Astrocyte (in vitro differentiated cells and primary cell): Measurements from ENCODE around the gene MAGEB1. TPM values are rescaled to one million over a fixed set of nuclear protein-coding genes. Genes with fewer than 3 reads are reported as not detected.

ENCODE experiments used
- DNase-seq: peaks from one replicate; pipeline ENCODE4 v3.0.0-alpha.2; 2010; ENCODE audit warnings: low read depth
- FAIRE-seq: peaks from 2 replicates; lab custom pipeline; 2011; peaks lifted over from hg19 to GRCh38; lab: Jason Lieb, UNC
- H2AFZ ChIP-seq: 2 replicates; pipeline ENCODE4 v1.6.0; 2012; ENCODE audit warnings: low read depth, low read length, inconsistent platforms
- H3K27ac ChIP-seq: 2 replicates; pipeline ENCODE4 v1.5.1; 2011; ENCODE audit warnings: low read depth, low read length, inconsistent platforms
- H3K27me3 ChIP-seq: 2 replicates; pipeline ENCODE4 v1.6.0; 2011; ENCODE audit warnings: low read length, inconsistent platforms; ENCODE audit not compliant: insufficient read depth
- H3K36me3 ChIP-seq: 2 replicates; pipeline ENCODE4 v1.5.1; 2011; ENCODE audit warnings: low read length, inconsistent platforms; ENCODE audit not compliant: insufficient read depth
- H3K4me1 ChIP-seq: 2 replicates; pipeline ENCODE4 v1.5.1; 2011; ENCODE audit warnings: low read length, inconsistent platforms; ENCODE audit not compliant: insufficient read depth
- H3K4me2 ChIP-seq: 2 replicates; pipeline ENCODE4 v1.6.0; 2012; ENCODE audit warnings: low read length, inconsistent platforms
- H3K4me3 ChIP-seq: 2 replicates; pipeline ENCODE4 v1.5.1; 2011; ENCODE audit warnings: low read depth, mild to moderate bottlenecking, low read length, inconsistent platforms; ENCODE audit not compliant: insufficient read depth
- H3K79me2 ChIP-seq: 2 replicates; pipeline ENCODE4 v1.6.0; 2012; ENCODE audit warnings: mild to moderate bottlenecking, low read length, inconsistent platforms; ENCODE audit not compliant: insufficient read depth
- H3K9ac ChIP-seq: 2 replicates; pipeline ENCODE4 v1.6.0; 2012; ENCODE audit warnings: mild to moderate bottlenecking, low read length, inconsistent platforms
- H3K9me3 ChIP-seq: 2 replicates; pipeline ENCODE4 v1.5.1; 2012; ENCODE audit warnings: low read depth, mild to moderate bottlenecking, low read length, inconsistent platforms; ENCODE audit not compliant: insufficient read depth
- H4K20me1 ChIP-seq: 2 replicates; pipeline ENCODE4 v1.6.0; 2012; ENCODE audit warnings: low read length, inconsistent platforms; ENCODE audit not compliant: insufficient read depth
- H3K27ac Mint-ChIP-seq: one replicate; pipeline ENCODE4 v1.8.0; 2021; ENCODE audit warnings: mild to moderate bottlenecking, mixed read lengths; ENCODE audit not compliant: unreplicated experiment
- H3K27me3 Mint-ChIP-seq: one replicate; pipeline ENCODE4 v1.8.0; 2021; ENCODE audit warnings: low read depth, mixed read lengths; ENCODE audit not compliant: unreplicated experiment
- H3K36me3 Mint-ChIP-seq: one replicate; pipeline ENCODE4 v1.8.0; 2021; ENCODE audit warnings: low read depth, mixed read lengths; ENCODE audit not compliant: unreplicated experiment
- H3K4me1 Mint-ChIP-seq: one replicate; pipeline ENCODE4 v1.8.0; 2021; ENCODE audit warnings: low read depth, mixed read lengths; ENCODE audit not compliant: unreplicated experiment
- H3K4me3 Mint-ChIP-seq: one replicate; pipeline ENCODE4 v1.8.0; 2021; ENCODE audit warnings: mild to moderate bottlenecking, moderate library complexity, mixed read lengths; ENCODE audit not compliant: unreplicated experiment
- H3K9me3 Mint-ChIP-seq: one replicate; pipeline ENCODE4 v1.8.0; 2021; ENCODE audit warnings: mild to moderate bottlenecking, mixed read lengths; ENCODE audit not compliant: unreplicated experiment
- CTCF ChIP-seq: IDR thresholded peaks from 2 replicates; pipeline ENCODE4 v1.5.1; 2011; ENCODE audit warnings: low read depth, mild to moderate bottlenecking, inconsistent platforms, low read length, moderate library complexity; ENCODE audit not compliant: insufficient read depth
- EZH2 ChIP-seq: IDR thresholded peaks from 2 replicates; pipeline ENCODE4 v1.6.1; 2012; ENCODE audit warnings: mild to moderate bottlenecking, low read length, inconsistent platforms; ENCODE audit not compliant: insufficient read depth
- total RNA-seq: library from RNA; stranded (reverse); gene quantifications from 2 replicates; pipeline ENCODE4 v1.2.1, GENCODE V29; 2021

The MAGEB1 gene
- total RNA-seq, 1 donor from 2014 or later = not detected

DNA sequence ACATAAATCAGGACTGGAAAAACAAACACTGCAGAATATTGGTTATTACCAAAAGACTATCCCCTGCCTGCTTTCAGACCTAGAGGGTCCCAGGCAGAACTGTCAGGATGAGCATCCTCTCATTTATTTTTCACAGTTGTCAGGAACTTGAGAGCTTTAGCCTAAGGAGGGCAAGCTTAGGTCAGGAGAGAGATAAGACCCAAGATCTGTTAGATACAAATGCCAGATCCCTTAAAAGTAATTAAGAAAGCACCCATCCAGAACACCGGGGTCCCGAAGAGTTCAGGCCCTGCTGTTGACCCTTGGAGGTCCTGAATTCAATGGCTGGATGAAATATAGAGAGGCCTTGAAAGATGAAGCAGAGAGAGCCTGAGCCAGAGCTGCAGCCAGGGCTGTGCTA is 22.4 kb upstream of the MAGEB1 start:
- no peaks in the 10 kb centered on the region for H3K79me2 ChIP-seq
- no peaks in the 10 kb centered on the region for H4K20me1 ChIP-seq
- no peaks in the 10 kb centered on the region for H3K27me3 ChIP-seq
- H3K36me3 ChIP-seq = no peaks in the 10 kb centered on the region
- no peak for FAIRE-seq
- Mint-ChIP-seq H3K4me1 (no peaks in the 10 kb centered on the region), H3K27ac (no peak overlapping the region), H3K36me3 (no peaks in the 10 kb centered on the region), H3K4me3 (no peak overlapping the region), H3K27me3 (no peaks in the 10 kb centered on the region), H3K9me3 (no peaks in the 10 kb centered on the region)
- H3K4me1 ChIP-seq = no peaks in the 10 kb centered on the region
- no peak overlapping the region for H3K27ac ChIP-seq
- no peak overlapping the region for H3K9ac ChIP-seq
- TF ChIP-seq EZH2 (no peak), CTCF (no peak)
- H3K4me2 ChIP-seq = no peak overlapping the region
- no peak overlapping the region for H3K4me3 ChIP-seq
- no peaks in the 10 kb centered on the region for H3K9me3 ChIP-seq
- no peak for DNase-seq
- H2AFZ ChIP-seq = no peak overlapping the region

DNA sequence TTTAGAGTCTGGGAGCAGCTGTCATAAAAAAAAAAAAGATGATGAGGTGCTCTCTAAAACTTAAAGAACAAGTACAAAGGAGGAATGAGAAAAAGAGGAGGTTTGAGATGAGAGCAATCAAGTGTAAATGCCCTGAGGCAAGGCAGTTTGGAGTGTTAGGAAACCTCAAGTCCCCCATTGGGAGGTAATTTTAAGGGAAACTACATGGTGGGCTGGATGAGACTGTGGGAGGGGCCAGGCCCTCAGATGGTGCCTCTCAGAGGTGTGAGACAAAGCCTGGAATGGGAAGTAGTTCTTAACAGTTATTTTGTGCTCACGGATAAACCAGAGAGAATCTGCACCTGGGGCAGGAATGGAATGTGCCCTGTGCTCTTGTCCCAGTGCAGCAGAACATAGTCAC is 18.4 kb upstream of the MAGEB1 start:
- H3K36me3 ChIP-seq = no peaks in the 10 kb centered on the region
- TF ChIP-seq EZH2 (no peak), CTCF (no peak)
- H3K4me1 Mint-ChIP-seq = no peaks in the 10 kb centered on the region
- FAIRE-seq = no peak
- no peaks in the 10 kb centered on the region for H3K27me3 Mint-ChIP-seq
- no peak overlapping the region for H3K27ac Mint-ChIP-seq
- DNase-seq = no peak
- H3K27ac ChIP-seq = no peak overlapping the region
- H4K20me1 ChIP-seq = no peaks in the 10 kb centered on the region
- H3K36me3 Mint-ChIP-seq = no peaks in the 10 kb centered on the region
- no peaks in the 10 kb centered on the region for H3K79me2 ChIP-seq
- H3K9me3 Mint-ChIP-seq = no peaks in the 10 kb centered on the region
- H3K4me2 ChIP-seq = no peak overlapping the region
- no peaks in the 10 kb centered on the region for H3K4me1 ChIP-seq
- H2AFZ ChIP-seq = no peak overlapping the region
- H3K4me3 Mint-ChIP-seq = no peak overlapping the region
- no peaks in the 10 kb centered on the region for H3K9me3 ChIP-seq
- no peaks in the 10 kb centered on the region for H3K27me3 ChIP-seq
- no peak overlapping the region for H3K9ac ChIP-seq
- H3K4me3 ChIP-seq = no peak overlapping the region

GRCh38 chrX:30230395-30230794 is 16.6 kb upstream of the MAGEB1 start, which contains the start of gene MAGEB3:
MAGEB3 (plus strand) TSS chrX:30230657; CDS start chrX:30235925, 5,268 bp downstream.
- FAIRE-seq (no peak), DNase-seq (no peak)
- no peaks in the 10 kb centered on the region for H3K79me2 ChIP-seq
- Mint-ChIP-seq H3K36me3 (no peaks in the 10 kb centered on the region), H3K4me1 (no peaks in the 10 kb centered on the region), H3K27me3 (no peaks in the 10 kb centered on the region), H3K27ac (no peak within 1 kb of the TSS), H3K9me3 (no peaks in the 10 kb centered on the region), H3K4me3 (no peak within 1 kb of the TSS)
- H3K9ac ChIP-seq = no peak within 1 kb of the TSS
- H3K27ac ChIP-seq = no peak within 1 kb of the TSS
- H2AFZ ChIP-seq = no peak within 1 kb of the TSS
- H3K36me3 ChIP-seq = no peaks in the 10 kb centered on the region
- H4K20me1 ChIP-seq = no peaks in the 10 kb centered on the region
- no peaks in the 10 kb centered on the region for H3K4me1 ChIP-seq
- H3K27me3 ChIP-seq = no peaks in the 10 kb centered on the region
- TF ChIP-seq CTCF = no peak
- TF ChIP-seq EZH2 = no peak
- no peaks in the 10 kb centered on the region for H3K9me3 ChIP-seq
- H3K4me3 ChIP-seq = no peak within 1 kb of the TSS
- no peak within 1 kb of the TSS for H3K4me2 ChIP-seq
